ENCODE results near the gene ATXN10. TPM values are rescaled to one million over a fixed set of nuclear protein-coding genes. Genes with fewer than 3 reads are reported as not detected.
A peak's percentile ranks its signal among the peaks of the same experiment; 100 is the strongest.

ATXN10 gene
- total and polyA plus RNA-seq, 9 donors, result 136 to 218 (median 186) TPM

- 96% methylated on average over 3 of the region's 5 CpGs for WGBS (ENCODE audit: insufficient coverage)
- H3K27ac ChIP-seq (ENCODE audit: low read length), result no peak overlapping the region
- H3K4me3 ChIP-seq (ENCODE audit: low read length), result no peak overlapping the region
- H3K27me3 ChIP-seq (ENCODE audit: control insufficient read depth, insufficient read depth, low read length), result no peaks in the 10 kb centered on the region
- peaks cover 25% of the 10 kb centered on the region for H3K36me3 ChIP-seq (ENCODE audit: control insufficient read depth, insufficient read depth, low read length)
- no peaks in the 10 kb centered on the region for H3K4me1 ChIP-seq (ENCODE audit: control insufficient read depth, insufficient read depth, low read length)
- no peak for DNase-seq
- H3K9me3 ChIP-seq (replicated peaks; ENCODE audit: control insufficient read depth, low read depth, low read length), result no peaks in the 10 kb centered on the region
These were observed 49.3 kb downstream of the ATXN10 start for GRCh38 chr22:45720839-45721378.

DNA sequence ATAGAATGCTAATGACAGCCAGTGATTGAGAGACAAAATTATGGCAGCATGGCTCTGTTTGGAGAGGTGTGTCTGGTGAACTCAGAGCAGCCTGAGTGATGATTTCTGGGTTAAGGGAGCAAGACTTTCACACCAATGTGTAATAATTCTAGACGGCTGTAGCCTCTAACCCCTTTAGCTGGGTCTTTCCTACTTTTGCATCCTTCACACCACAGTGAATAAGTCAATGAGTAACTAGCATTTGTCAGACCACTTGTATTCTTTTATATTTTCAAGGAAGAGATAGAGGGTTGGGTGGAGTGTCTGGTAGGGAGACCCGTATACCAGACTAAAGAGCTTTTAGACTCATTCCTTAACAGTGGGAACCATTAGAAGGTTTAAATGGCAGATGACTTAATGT is 50.4 kb downstream of the ATXN10 start:
- peaks cover 22% of the 10 kb centered on the region for H3K36me3 ChIP-seq (ENCODE audit: control insufficient read depth, insufficient read depth, low read length)
- H3K9me3 ChIP-seq (replicated peaks; ENCODE audit: control insufficient read depth, low read depth, low read length), result no peaks in the 10 kb centered on the region
- DNase-seq, result no peak
- no peak overlapping the region for H3K4me3 ChIP-seq (ENCODE audit: low read length)
- H3K27ac ChIP-seq (ENCODE audit: low read length), result no peak overlapping the region
- no CpG with 5 or more reads among the region's 2 CpGs for WGBS (ENCODE audit: insufficient coverage)
- H3K27me3 ChIP-seq (ENCODE audit: control insufficient read depth, insufficient read depth, low read length), result no peaks in the 10 kb centered on the region
- H3K4me1 ChIP-seq (ENCODE audit: control insufficient read depth, insufficient read depth, low read length), result no peaks in the 10 kb centered on the region

- Histone ChIP-seq H3K9me3 (replicated peaks; ENCODE audit: control insufficient read depth, low read depth, low read length) (no peaks in the 10 kb centered on the region), H3K4me1 (ENCODE audit: control insufficient read depth, insufficient read depth, low read length) (no peaks in the 10 kb centered on the region), H3K36me3 (ENCODE audit: control insufficient read depth, insufficient read depth, low read length) (peaks cover 30% of the 10 kb centered on the region), H3K4me3 (ENCODE audit: low read length) (no peak overlapping the region), H3K27ac (ENCODE audit: low read length) (no peak overlapping the region), H3K27me3 (ENCODE audit: control insufficient read depth, insufficient read depth, low read length) (no peaks in the 10 kb centered on the region)
- DNase-seq, result no peak
- no CpG with 5 or more reads among the region's 2 CpGs for whole genome bisulfite sequencing (ENCODE audit: insufficient coverage)
These were observed 54.4 kb downstream of the ATXN10 start for GRCh38 chr22:45726081-45726480.

GRCh38 chr22:45731041-45731797 is 59.6 kb downstream of the ATXN10 start:
- no CpG with 5 or more reads among the region's 8 CpGs for WGBS (ENCODE audit: insufficient coverage)
- Histone ChIP-seq H3K36me3 (ENCODE audit: control insufficient read depth, insufficient read depth, low read length) (peaks cover 13% of the 10 kb centered on the region), H3K4me1 (ENCODE audit: control insufficient read depth, insufficient read depth, low read length) (no peaks in the 10 kb centered on the region), H3K27ac (ENCODE audit: low read length) (no peak overlapping the region), H3K9me3 (replicated peaks; ENCODE audit: control insufficient read depth, low read depth, low read length) (no peaks in the 10 kb centered on the region), H3K27me3 (ENCODE audit: control insufficient read depth, insufficient read depth, low read length) (no peaks in the 10 kb centered on the region), H3K4me3 (ENCODE audit: low read length) (no peak overlapping the region)
- DNase-seq, result no peak

DNA sequence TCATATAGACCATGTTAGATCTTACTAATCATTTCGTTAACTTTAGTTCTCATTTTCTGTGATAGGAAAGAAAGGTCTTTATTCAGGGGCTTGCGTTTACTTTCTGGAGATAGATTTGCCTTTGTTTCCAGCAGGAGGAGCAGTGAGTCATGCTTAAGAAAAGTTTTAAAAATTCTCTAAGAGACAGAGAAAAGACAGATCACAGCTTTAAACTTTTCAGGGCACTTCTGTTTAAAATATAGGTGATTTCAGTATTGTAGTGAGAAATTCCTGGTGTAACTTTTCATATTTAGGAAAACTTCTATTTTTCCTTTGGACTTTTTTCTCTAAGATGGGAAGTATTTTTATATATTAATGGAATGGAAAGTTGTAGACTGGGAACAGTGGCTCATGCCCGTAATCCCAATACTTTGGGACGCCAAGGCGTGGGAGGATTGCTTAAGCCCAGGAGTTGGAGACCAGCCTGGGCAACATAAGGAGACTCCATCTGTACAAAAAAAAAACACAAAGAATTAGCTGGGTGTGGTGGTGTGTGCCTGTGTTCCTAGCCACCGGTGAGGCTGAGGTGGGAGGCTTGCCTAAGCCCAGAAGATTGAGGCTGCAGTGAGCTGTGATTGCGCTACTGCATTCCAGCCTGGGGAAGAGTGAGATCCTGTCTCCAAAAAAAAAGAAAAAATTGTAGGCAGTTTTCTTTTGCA is 60.3 kb downstream of the ATXN10 start:
- Histone ChIP-seq H3K4me3 (ENCODE audit: low read length) (no peak overlapping the region), H3K36me3 (ENCODE audit: control insufficient read depth, insufficient read depth, low read length) (peaks cover 13% of the 10 kb centered on the region), H3K27ac (ENCODE audit: low read length) (no peak overlapping the region), H3K27me3 (ENCODE audit: control insufficient read depth, insufficient read depth, low read length) (no peaks in the 10 kb centered on the region), H3K4me1 (ENCODE audit: control insufficient read depth, insufficient read depth, low read length) (no peaks in the 10 kb centered on the region), H3K9me3 (replicated peaks; ENCODE audit: control insufficient read depth, low read depth, low read length) (no peaks in the 10 kb centered on the region)
- 89% methylated on average over 3 of the region's 7 CpGs for WGBS (ENCODE audit: insufficient coverage)
- DNase-seq, result peak; percentile 25

GRCh38 chr22:45735273-45735672 is 63.6 kb downstream of the ATXN10 start:
- Histone ChIP-seq H3K4me3 (ENCODE audit: low read length) (no peak overlapping the region), H3K27me3 (ENCODE audit: control insufficient read depth, insufficient read depth, low read length) (no peaks in the 10 kb centered on the region), H3K36me3 (ENCODE audit: control insufficient read depth, insufficient read depth, low read length) (peaks cover 17% of the 10 kb centered on the region), H3K27ac (ENCODE audit: low read length) (no peak overlapping the region), H3K9me3 (replicated peaks; ENCODE audit: control insufficient read depth, low read depth, low read length) (no peaks in the 10 kb centered on the region), H3K4me1 (ENCODE audit: control insufficient read depth, insufficient read depth, low read length) (no peaks in the 10 kb centered on the region)
- no CpG with 5 or more reads among the region's 3 CpGs for whole genome bisulfite sequencing (ENCODE audit: insufficient coverage)
- DNase-seq, result no peak

DNA sequence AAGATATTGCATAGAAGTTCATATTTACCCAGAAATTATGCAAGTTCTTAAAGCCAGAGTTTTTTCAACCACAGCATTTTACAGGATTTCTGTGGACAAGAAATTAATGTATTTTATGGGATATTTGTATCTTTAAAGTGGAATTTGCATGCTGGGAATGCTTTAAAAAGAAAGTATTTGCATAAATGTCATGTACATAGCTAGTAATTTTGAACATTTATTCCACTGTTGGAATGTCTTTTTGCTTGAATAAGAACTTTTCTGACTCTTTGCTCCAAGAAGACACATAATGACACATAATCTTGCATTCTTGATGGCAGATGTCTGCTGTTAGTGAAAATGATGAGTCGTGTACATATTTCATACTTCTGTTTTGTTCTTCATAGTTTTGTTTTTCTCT is 66.6 kb downstream of the ATXN10 start:
- Histone ChIP-seq H3K4me3 (ENCODE audit: low read length) (no peak overlapping the region), H3K36me3 (ENCODE audit: control insufficient read depth, insufficient read depth, low read length) (peaks cover 37% of the 10 kb centered on the region), H3K9me3 (replicated peaks; ENCODE audit: control insufficient read depth, low read depth, low read length) (peaks cover 4% of the 10 kb centered on the region), H3K27ac (ENCODE audit: low read length) (no peak overlapping the region), H3K4me1 (ENCODE audit: control insufficient read depth, insufficient read depth, low read length) (no peaks in the 10 kb centered on the region), H3K27me3 (ENCODE audit: control insufficient read depth, insufficient read depth, low read length) (no peaks in the 10 kb centered on the region)
- no CpG with 5 or more reads among the region's 1 CpG for whole genome bisulfite sequencing (ENCODE audit: insufficient coverage)
- DNase-seq, result no peak

- H3K27ac ChIP-seq (ENCODE audit: low read length), result no peak overlapping the region
- DNase-seq, result no peak
- no peaks in the 10 kb centered on the region for H3K27me3 ChIP-seq (ENCODE audit: control insufficient read depth, insufficient read depth, low read length)
- H3K4me3 ChIP-seq (ENCODE audit: low read length), result no peak overlapping the region
- no CpG with 5 or more reads among the region's 3 CpGs for WGBS (ENCODE audit: insufficient coverage)
- H3K4me1 ChIP-seq (ENCODE audit: control insufficient read depth, insufficient read depth, low read length), result no peaks in the 10 kb centered on the region
- peaks cover 4% of the 10 kb centered on the region for H3K9me3 ChIP-seq (replicated peaks; ENCODE audit: control insufficient read depth, low read depth, low read length)
- H3K36me3 ChIP-seq (ENCODE audit: control insufficient read depth, insufficient read depth, low read length), result peaks cover 53% of the 10 kb centered on the region
These were observed 68.6 kb downstream of the ATXN10 start for GRCh38 chr22:45740236-45740635.

- Histone ChIP-seq H3K4me1 (ENCODE audit: control insufficient read depth, insufficient read depth, low read length) (no peaks in the 10 kb centered on the region), H3K36me3 (ENCODE audit: control insufficient read depth, insufficient read depth, low read length) (peaks cover 53% of the 10 kb centered on the region), H3K9me3 (replicated peaks; ENCODE audit: control insufficient read depth, low read depth, low read length) (peaks cover 4% of the 10 kb centered on the region), H3K27ac (ENCODE audit: low read length) (no peak overlapping the region), H3K4me3 (ENCODE audit: low read length) (no peak overlapping the region), H3K27me3 (ENCODE audit: control insufficient read depth, insufficient read depth, low read length) (no peaks in the 10 kb centered on the region)
- no peak for DNase-seq
- WGBS (ENCODE audit: insufficient coverage), result 70% methylated on average over 4 of the region's 8 CpGs
These were observed 71.3 kb downstream of the ATXN10 start for GRCh38 chr22:45742866-45743450.

DNA sequence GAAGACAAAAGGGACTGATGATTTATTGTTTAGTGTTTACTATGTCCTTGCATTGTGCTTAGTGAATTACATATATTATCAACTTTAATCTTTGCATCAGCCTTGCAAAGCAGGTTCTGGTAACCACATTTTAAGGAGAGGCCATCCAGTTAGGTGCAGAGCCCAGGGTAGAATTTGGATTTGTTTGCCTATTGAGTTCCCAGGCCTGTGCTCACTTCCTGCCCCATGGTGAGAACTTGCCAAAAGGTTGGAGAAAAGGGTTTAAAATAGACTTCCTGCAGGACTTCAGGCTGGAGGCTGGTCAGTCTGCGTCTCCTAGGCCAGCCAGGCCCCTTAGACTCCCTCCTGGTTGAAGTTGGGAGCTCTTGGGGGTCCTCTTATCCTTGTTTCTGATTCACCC is 72.1 kb downstream of the ATXN10 start:
- no peak overlapping the region for H3K27ac ChIP-seq (ENCODE audit: low read length)
- no peaks in the 10 kb centered on the region for H3K27me3 ChIP-seq (ENCODE audit: control insufficient read depth, insufficient read depth, low read length)
- no peak for DNase-seq
- no CpG with 5 or more reads among the region's 1 CpG for WGBS (ENCODE audit: insufficient coverage)
- H3K4me3 ChIP-seq (ENCODE audit: low read length), result no peak overlapping the region
- peaks cover 51% of the 10 kb centered on the region for H3K36me3 ChIP-seq (ENCODE audit: control insufficient read depth, insufficient read depth, low read length)
- no peaks in the 10 kb centered on the region for H3K4me1 ChIP-seq (ENCODE audit: control insufficient read depth, insufficient read depth, low read length)
- peaks cover 4% of the 10 kb centered on the region for H3K9me3 ChIP-seq (replicated peaks; ENCODE audit: control insufficient read depth, low read depth, low read length)
